GM18909 (cell line): Measurements from ENCODE around the gene RESF1.

Experiments used
- ATAC-seq: cut with Tn5 transposase; IDR thresholded peaks from one replicate; pipeline ENCODE4 v1.9.1; 2021; ENCODE audit warnings: mild to moderate bottlenecking; ENCODE audit not compliant: unreplicated experiment, poor library complexity

RESF1 gene

DNA sequence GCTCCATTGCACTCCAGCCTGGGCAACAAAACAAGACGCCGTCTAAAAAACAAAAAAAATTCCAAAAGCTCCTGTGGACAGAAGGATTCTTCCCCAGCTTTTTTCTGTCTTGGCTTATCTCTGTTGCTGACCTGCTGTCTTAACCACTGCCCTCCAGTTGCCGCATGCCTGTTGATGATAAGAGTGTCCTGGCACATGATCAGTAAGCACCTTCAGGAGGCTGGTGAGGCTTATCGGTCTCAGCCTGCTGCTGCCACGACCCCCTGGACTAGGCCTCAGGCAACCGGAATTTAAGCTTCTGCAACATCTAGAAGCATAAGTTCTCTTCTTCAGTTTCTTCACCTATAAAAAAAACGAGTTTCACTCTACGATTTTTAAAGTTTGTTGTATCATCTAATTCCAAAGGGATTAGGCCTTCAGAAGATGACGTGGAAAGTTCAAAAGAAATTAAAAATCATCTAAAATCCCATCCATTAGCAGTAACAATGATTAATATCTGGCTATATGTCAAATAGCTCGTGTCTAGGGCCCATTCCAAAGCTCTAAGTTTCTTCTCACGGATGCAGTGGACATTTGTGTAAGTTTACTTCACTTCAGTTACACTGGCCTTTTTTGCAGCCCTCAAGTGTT is 46.4 kb downstream of the RESF1 start:
- no peak for ATAC-seq
